Skeletal muscle cell (primary cell): ENCODE data around the gene USP13.

ENCODE experiments used
- DNase-seq: peaks from one replicate; pipeline ENCODE4 v3.0.0-alpha.2; 2010; ENCODE audit warnings: low read depth
- H3K4me3 ChIP-seq: 2 replicates; pipeline ENCODE4 v1.5.1; 2011; ENCODE audit warnings: low read depth, mild to moderate bottlenecking, control low read depth, low read length, moderate library complexity

Gene USP13

DNA sequence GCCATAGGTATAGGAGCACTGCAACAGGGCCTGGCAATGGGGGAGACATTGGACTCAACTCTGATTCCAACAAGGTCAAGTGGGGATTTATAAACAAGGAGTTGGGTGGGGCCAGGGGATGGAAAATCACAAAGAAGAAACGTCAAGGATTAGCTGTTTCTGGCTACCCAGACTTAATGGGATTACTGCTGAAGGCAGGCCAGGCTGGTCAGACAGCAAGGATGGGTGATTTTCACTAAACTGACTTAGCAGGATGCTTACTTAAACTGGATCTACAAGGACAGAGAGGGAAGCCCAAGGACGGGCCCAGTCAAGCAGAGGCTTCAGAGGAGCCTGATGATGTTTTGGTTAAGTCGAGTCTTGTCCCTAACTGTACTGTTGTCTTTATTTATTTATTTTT, 76.2 kb downstream of the USP13 start:
- no peak for DNase-seq
- H3K4me3 ChIP-seq, result no peak overlapping the region

DNA sequence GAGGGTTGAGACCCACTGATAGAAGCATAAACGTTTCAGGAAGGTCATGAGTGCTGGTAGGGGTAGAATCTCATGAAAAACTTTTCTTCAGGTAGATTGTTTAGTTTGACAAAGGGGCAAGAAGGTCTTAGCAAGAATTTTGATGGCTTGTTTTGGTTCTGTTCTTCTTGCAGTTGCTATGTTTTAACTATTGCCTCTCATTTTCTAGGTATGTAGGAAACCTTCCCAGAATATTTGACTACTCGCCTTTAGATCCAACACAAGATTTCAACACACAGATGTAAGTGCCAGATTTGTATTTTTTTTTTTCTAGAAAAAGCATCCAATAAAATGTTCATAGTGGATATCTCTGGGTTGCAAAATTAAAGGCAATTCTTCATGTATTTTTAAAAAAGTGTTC, 77.1 kb downstream of the USP13 start:
- DNase-seq, result no peak
- H3K4me3 ChIP-seq, result no peak overlapping the region

DNA sequence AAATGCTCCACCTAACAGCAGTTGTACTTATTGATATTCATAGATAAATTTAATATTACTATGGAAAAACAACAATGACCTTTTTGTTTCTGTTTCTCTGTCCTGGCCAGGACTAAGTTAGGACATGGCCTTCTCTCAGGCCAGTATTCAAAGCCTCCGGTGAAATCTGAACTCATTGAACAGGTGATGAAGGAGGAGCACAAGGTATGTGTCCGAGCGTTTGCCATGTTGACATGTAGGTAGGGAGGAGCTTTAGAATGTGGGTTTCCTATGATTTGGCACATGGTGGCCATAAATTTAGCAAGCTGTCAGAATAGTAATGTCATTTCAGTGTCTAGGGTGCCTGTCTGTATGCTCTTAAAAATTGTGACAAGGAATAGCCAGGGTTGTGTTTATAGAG, 77.7 kb downstream of the USP13 start:
- H3K4me3 ChIP-seq, result no peak overlapping the region
- no peak for DNase-seq

DNA sequence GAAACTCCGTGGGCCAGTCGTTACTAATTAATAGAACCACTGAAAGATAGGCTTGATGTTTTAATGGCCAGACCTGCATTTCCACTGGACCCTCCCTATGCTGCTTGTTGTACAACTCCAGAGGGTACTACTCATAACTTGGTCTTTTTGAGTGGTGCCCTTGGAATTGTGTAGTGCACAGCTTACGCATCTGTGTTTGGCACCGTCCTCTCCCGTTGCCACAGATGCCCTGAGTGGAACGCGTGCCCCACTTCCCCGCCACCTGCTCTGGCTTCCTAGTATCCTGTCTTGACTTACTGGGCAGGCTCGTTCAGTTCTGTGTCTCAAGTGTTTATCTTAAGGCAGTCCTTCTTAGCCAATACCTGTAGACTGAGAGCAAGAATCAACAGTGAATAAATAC, 78.7 kb downstream of the USP13 start:
- no peak for DNase-seq
- no peak overlapping the region for H3K4me3 ChIP-seq

DNA sequence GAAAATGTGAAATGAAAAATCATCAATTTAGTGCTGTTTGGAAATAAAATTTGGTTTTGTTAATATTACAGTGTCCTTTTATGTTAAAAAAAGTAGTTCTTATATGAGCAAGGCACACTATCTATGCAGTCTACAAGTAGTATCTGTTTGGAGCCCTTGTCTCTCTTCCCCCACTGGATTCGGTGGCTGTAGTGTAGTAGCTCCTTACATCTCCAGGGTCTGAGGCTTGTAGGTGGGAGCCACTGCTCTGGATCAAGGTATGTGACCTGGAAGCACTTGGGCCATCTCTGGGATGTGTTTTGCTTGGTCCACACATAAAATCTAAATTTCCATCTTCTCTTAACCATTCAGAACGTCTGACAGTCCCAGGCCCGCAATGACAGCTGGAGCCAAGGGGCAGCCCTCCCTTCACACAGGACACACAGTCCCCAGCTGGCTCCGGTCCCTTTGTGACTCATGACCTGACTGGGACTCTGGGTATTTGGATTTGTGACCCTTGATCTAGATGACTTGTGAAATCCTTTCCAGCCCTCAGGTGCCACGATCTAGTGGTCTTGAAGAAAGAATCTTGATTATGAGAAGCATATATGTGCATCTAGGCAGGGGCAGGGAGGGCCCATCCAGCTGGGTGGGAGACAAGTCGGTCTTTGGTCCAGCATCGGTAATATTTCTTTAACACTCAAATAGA, 80.0 kb downstream of the USP13 start:
- H3K4me3 ChIP-seq, result no peak overlapping the region
- DNase-seq, result no peak

DNA sequence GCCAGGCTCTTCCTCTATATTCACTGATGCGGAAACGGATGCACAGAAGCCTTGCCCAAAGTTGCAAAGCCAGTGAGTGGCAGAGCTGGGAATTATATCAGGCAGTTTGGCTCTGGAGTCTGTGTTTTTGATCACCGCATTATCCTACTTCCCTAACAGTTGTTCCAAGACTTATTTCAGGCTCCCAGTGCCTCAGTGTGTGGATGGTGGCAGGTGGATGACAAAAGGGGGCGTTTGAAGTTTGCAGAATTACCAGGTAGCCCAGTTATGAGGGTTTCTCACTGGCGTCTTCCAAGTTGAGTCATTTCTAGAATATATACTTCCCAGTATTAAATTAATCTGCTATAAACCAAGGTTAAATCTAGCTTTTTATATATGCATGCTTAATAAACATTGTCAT, 81.0 kb downstream of the USP13 start:
- no peak for DNase-seq
- H3K4me3 ChIP-seq, result no peak overlapping the region

DNA sequence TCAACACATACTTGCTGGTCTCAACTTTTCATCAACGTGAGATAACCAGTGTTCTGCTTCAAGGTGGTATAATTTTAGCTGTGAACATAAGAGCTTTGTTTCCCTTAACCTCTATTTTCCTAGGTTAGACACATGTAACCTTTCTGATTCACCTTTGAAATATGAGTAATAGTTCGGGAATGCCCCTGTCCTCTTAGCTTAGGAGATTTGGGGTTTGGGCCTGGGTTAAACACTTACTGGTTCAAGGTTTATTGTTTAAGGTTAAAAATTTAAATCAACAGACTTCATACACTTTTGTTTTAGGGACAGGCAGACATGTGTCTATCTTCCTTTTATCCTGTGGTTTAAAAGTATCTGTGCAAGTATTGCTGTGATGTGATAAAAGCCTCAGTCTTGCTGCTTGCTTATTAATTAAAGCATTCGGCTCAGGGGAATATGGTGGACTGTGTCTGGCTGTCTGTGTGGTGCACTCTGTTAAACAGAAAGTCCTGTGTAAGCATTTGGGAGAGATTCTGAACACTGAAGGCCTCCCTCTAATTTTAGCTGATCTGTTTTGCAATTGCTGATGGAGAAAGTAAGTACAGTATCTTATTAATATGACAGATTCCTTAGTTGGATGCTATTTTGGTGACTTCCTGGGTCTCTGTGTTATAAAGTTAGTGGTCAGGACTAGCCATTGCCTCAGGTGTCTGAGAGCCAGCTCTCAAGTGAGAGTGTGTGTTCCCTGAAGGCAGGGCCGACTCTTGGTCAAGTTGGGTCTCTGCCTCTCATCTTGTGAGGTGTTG, 81.8 kb downstream of the USP13 start:
- DNase-seq, result no peak
- no peak overlapping the region for H3K4me3 ChIP-seq

DNA sequence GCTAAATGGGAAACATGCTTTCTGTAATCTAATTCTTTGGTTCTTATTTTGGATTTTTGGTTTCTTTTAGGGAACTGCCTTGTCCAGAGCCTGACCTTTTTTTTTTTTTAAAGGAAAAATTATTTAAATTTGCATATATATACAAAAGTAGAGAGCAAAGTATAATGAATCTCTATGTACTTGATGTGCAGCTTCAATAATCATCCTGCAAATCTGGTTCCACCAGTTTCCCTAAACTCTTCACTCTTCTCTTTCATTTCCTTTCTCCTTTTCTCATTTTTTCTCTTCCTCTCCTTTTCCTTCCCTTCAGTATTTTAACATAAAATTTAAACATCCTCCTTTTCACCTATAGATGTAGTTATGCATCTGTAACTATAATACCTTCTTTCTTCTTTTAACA, 82.5 kb downstream of the USP13 start:
- no peak overlapping the region for H3K4me3 ChIP-seq
- DNase-seq, result no peak

DNA sequence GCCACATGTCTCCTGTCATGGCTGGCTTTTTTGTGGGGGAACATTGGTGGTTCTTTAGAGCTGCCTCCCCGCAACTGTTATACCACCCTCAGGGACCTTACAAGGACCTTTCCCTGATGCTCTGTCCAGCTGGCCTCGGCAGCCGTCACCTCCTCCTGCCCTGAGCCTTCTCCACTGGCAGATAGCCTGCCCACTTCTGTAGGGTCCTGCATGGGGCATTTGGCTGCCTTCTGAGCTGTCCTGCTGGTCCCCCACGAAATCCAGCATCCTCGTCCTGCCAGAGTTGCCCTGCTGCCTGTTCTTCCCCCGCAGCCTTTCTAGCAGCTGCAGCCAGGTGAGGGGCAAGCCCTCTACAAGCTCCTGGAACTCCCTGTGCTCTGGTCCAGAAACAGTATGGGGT, 86.2 kb downstream of the USP13 start:
- no peak for DNase-seq
- H3K4me3 ChIP-seq, result no peak overlapping the region

DNA sequence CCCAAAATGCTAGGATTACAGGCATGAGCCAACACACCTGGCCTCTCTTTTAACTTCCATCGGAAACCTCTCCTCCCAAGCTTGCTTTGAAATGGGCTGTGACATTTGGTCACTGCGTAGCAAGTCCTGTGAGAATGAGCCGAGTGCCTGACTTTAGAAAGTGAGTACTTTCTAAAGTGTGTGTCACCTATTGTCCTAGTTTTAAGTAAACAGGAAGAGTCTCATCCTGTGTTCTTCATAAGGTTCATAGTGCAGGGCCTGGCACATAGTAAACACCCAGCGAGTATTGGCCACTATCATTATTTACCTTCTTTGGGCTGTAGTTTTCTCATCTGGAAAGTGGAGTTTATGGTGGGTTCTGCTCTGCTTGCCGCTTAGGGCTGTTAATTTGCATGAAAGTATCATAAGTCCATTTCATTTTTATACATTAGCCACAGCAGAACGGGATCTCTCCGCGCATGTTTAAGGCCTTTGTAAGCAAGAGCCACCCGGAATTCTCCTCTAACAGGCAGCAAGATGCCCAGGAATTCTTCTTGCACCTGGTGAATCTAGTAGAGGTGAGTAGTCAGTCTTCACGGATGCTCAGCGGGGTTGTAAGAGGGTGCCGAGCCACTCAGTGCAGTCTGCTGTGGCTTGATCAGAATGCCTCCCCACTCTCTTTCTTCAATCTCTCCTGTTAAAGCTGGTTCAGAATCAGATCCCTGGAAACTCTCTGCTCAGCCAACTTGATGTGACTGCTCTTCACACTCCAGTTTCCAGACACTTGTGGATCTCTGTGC, 87.2 kb downstream of the USP13 start:
- no peak overlapping the region for H3K4me3 ChIP-seq
- no peak for DNase-seq

DNA sequence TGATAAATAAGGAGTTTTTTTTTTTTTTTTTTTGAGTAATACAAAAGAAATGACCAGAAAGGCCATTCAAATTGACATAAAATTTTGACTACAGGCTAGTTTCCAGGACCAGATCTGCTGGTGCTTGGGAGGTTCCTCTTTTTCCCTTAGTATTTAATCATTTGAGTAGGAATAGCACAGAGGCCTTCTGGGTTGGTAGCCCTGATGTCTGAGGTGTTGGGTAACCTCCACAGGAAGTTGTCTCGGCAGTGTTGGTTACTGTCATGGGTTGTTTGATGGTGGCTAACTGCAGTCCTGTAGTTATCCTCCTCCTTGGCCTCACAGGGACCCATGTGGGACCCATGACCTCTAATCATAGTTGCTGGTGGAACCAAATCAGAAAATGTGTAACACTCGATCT, 91.1 kb downstream of the USP13 start:
- H3K4me3 ChIP-seq, result no peak overlapping the region
- DNase-seq, result no peak

DNA sequence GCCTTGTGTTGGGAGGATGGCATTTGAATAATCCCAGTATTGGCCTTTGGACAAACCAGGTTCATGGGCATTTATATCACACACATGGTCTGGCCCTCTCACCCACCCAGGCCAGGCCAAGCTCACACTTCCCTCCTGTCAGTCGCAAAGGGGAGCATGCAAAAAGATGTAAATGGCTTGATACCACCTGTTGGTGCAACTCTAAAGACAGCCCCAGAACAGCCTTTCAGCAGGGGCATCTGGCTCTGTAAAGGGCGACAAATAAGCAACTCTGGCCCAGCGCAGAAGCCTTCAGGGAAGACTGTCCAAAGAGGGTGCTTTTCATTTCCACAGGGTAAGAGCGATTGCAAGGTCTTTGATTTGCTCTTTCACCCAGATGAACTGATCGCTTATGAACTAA, 91.8 kb downstream of the USP13 start:
- no peak for DNase-seq

DNA sequence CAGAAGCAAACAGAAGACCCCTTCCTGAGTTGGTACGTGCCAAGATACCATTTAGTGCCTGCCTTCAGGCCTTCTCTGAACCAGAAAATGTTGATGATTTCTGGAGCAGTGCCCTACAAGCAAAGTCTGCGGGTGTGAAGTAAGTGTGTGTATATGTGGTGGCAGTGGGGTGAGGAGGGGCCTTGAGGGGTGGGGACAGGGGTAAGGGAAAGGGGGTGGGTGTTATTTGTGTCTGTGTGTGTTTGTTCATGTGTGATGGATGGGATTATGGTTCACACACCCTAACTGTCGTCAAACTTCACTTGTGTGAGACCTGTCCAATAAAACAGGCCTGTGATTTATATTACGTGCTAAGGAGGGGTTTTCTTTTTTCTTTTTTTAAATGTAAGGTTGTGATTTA, 92.2 kb downstream of the USP13 start:
- H3K4me3 ChIP-seq, result no peak overlapping the region
- DNase-seq, result no peak

More for the DNA sequence above, 91.8 kb downstream of the USP13 start:
- no peak overlapping the region for H3K4me3 ChIP-seq

DNA sequence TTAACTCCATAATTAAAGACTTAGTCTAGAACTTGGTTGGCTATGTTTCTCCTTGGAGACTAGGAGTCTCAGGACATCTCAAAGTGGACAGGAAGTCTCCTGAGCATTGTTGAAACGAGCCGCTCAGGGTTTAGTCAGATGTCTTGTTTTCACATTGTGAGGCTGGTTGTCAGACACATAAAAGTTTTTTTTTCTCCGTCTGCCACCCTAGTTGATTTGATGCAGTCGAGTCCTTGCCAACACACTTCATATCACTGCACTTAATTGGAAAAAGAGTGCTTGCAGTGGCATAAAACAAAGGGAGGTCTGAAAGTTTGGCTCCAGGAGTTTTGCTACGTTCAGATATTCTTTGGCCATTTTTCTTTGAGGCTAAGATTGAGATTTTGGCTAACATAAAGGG, 92.9 kb downstream of the USP13 start:
- no peak for DNase-seq
- H3K4me3 ChIP-seq, result no peak overlapping the region

DNA sequence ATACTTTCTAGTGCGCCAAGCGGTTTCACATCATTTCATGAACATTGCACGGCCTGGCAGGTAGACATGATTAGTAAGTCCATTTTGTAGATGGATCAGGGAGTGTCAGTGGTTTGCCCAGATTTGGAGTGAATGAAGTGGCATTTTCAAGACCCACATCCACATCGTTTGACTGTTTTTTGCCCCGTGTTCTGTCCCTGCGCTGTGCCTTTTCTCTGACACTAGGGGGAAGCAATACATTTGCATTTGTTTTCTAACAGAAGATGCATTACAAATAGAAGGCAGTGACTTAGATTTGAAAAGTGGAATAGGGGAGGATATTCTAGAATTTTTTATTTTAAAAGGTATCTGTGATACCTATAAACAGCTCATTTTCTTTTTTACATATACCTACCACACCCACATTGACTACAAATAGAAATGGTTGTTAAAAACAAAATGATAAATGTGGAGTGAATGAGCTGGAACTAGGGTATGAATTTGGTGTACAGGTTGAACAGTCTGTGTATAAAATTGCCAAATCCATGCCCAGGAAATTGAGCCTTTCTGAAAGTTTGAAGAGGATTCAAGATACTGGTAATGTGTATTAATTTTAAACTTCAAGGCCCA, 98.0 kb downstream of the USP13 start:
- no peak overlapping the region for H3K4me3 ChIP-seq
- peak; percentile 1 for DNase-seq

DNA sequence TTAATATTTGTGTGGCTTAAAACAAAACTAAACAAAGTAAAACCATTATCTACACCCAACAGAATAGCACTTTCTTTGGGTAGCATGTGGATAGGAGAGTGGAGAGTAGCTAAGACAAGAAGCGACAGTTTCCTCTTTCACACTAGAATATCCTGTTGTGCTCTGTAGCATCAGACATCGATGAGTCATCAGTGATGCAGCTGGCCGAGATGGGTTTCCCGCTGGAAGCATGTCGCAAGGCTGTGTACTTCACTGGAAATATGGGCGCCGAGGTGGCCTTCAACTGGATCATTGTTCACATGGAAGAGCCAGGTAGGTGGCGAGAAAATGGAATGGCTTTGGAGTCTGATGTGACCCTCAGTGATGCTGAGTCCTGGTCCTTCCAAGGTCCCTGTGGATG, 108.1 kb downstream of the USP13 start:
- peak; percentile 46 for DNase-seq
- no peak overlapping the region for H3K4me3 ChIP-seq

DNA sequence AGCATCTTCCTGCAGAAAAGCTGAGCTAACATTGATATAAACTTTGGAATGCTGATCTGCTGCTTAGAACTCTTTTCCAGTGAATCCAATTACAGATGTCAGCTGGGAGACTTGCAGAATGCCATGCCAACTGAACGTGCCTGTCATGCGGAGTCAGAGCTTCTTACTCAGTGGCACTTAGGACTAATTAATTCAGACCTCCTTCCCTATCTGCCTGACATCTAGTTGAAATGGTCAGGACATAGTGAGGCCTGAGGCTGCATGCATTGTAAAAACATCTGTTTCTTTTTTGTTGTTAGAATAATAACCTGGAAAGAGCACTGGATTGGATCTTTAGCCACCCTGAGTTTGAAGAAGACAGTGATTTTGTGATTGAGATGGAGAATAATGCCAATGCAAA, 112.6 kb downstream of the USP13 start:
- DNase-seq, result no peak
- H3K4me3 ChIP-seq, result no peak overlapping the region

DNA sequence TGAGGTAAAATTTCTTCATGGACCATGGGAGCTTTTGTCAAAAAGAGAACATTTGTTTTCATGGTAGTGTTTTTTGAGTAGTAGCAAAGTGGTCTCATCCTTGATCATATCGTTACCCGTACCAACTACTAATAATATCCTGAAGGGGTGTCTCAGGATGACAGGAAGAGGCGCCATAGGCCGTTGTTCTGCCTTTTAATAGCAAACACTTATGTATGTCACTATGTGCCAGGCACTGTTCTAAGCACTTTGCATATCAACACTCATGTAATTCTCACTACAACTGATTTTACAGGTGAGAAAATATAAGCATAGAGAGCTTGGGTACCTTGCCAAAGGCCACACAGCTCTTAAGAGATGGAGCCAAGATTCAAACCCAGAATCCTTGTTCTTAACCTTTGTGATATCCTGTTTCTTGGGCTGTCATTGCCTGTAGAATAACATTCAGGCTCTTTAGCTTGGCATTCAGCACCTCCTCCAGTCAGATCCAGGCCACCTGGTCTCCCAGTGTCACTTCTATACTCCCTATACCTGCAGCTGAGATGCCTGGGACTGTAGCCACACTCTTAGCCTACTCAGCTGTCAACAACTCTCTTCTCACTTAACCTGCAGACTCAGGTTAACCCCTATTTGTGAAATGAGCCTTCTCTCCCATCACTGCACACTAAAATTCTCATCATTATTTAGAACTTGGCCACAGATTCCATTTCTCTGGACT, 113.7 kb downstream of the USP13 start:
- DNase-seq, result no peak
- no peak overlapping the region for H3K4me3 ChIP-seq

DNA sequence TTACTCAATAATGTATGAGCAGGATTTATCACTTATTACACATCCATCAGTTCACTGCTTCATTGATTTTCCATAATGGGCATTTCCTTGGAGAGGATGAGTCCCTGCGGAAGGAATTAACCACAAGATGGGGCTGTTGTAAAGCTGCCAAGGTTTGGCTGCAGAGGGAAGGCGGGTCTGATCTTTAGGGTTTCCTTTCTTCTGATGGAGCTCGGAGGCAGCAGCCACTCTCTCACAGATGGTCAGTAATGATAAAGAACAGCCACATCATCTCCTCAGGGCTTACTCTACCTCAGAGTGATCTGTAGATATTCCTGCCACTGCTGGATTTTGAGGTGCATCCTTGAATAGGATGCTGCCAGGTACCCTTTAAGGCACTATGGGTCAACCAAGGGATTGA, 115.2 kb downstream of the USP13 start:
- peak; percentile 46 for DNase-seq
- H3K4me3 ChIP-seq, result no peak overlapping the region
